Measurements from ENCODE around the gene CCDC88C.

DNA sequence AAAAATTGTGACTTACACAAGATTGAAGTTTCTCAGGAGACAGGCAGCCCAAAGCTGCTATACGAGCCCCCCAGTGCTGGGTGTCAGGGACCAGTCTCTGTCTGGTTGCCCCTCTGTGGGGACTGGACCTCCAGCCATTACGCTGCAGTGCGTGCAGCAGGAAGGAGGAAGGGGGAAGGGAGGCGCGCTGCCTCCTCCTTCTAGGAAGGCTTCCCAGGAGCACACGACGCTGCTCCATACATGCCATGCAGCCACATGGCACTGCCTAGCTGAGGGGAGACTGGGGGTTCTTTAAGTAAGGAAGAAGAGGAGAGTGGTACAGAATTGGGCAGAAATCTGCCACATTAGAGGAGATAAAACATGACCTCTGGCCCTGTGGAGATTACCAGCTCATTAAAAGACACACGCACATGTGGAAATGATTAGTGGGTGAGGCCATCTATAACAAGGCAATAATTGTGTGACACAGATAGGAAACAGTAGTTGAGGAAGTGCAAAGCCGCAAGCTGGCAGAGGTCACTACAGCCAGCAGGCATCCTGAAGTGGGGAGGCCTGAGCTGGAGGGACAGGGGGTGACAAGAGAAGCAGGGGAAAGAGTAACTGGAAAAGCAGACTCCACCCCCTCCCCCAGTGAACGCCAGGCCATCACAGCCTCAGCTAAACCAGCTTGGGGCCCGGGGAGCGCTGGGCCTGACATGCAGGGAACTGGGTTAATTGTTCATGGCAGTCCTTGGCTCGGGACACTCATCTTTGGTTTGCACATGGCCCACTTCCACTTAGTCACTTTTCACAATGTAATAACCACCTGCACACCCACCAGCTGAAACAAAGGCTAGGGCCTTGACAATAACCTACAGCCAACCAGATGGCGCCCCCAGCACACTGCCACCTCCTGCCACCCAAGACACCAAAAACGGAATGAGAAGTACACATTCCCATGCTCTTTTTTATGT is 39.6 kb downstream of the CCDC88C start:
- TF ChIP-seq POLR2A (IDR thresholded peaks at IDR 0.05; ENCODE audit: low read length) (no peak), GATA1 (IDR thresholded peaks at IDR 0.05; ENCODE audit: low read depth, low read length) (no peak)
